Measurements from ENCODE around the gene CENPU.
A peak's percentile ranks its signal among the peaks of the same experiment; 100 is the strongest.

The CENPU gene

DNA sequence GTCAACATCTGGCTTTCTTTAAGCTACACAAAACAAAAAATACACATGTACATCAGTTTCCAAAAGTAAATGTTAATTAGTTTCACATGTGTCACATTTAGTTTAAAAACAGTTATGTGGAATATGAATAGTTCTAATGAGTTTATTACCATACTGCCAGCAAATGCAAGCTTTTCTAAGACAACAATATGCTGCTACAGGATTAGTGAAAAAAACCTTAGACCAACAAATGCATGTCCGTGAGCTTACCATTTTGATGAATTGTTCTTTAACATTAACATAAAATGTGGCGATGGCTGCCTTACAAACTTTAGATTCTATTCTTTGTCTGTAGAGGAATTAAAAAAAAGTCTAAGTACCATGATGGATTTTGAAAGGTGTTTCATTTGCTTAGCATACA lies 31.8 kb downstream of the CENPU start:
- no peak for DNase-seq

DNA sequence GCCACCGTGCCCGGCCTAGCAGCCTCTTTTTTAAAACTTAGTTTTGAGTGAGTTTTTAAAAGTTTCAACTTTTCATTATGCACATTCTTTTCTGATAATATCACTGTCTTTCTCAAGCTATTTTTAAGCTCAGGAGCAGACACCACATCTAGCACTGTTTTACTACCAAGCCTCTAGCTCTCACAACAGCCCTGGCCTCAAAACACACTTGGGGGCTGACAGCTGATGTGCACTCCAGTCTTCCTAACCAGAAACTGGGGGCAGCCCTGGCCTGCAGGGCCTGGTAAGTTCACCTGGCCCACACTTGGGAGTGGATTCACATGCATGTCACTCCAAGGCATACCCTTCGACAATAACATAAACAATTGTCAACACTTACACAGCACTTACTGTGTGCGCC lies 34.0 kb downstream of the CENPU start:
- no peak for DNase-seq

DNA sequence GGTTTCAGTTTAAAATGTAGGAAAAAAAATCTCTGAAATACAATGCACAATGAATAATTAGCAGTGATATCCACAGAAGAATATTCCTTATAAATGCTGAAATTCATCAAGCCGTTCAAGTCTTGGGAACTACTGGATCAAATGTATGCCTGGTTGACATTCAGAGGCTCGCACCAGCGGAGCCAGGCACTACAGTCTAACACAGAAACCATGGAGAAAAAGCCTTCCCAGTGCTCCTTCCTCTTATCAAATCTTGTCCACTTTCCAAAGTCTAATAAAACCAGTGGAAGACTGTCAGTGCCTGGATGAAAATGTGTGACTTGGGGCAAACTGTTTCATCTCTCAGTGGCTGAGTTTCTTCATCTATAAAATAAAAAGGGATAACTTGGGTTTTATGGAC lies 35.9 kb downstream of the CENPU start:
- DNase-seq: no peak

DNA sequence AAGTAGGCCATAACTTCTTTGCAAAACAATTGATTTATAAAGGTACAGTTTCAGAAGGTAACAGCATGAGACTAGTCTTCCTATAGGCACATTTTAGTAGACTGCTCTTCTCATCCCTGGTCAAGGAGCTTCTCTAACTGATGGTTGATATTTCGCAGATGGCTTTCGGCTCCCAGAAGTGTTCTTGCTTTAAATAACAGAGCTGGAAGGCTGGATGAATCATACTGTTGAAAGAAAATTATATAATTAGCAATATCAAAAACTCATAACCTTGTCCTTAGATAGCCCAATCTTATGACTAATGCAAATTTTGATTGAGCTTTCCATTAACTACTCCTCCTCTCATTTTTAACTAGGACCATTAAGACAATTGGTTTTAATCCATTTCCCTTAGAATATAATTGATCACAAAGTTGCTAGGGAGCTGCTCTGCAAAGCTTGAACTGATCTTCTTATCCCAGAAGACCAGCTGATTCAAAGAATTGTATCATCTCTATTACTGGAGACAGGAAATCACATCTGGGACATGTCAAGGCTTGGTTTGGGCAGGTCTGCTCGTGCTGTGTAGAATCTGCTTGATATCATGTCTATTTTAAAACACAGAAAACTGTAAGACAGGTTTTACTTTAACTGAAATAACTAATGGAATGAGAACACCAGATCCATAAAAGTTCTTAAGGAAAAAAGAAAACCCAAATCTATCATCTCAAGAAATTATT lies 38.6 kb downstream of the CENPU start:
- no peak for DNase-seq

DNA sequence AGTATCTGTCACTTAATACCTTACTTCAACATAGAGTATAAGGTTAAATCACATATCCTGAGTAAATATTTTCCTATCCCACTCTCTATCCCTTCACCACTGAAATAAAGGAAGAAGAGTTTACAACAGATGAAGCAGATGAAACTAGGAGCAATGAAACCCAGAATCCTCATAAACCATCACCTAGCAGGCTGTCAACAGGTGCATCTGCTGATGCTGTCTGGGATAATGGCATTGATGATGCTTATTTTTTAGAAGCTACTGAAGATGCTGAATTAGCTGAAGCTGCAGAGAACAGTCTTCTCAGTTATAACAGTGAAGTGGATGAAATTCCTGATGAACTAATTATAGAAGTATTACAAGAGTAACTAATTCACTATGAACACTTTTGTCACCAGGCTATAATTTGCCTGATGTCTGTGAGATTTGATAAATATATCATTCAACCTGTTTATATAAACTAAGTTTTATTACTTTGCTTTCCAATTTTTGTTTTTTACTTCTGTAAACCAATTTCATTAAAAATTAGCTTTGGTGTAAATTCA lies 39.4 kb downstream of the CENPU start:
- no peak for DNase-seq

DNA sequence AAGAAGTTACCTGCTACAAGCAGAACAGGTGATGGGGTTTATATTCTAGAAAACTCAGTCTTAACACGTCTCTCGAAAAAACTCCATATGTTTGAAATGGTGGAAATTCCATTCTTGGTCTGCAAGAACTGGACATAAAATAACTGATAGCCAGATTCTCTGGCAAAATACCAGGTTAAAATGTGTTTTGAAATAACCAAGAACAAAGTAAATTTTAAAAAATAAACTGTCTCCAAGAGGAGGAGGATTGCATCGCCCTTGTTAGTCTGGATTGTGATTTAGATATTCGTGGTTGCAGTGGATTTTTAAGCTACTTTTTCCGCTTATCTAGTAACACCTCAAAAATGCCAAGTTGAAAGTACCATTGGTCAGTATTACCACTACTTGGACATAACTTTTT lies 40.8 kb downstream of the CENPU start:
- no peak for DNase-seq

DNA sequence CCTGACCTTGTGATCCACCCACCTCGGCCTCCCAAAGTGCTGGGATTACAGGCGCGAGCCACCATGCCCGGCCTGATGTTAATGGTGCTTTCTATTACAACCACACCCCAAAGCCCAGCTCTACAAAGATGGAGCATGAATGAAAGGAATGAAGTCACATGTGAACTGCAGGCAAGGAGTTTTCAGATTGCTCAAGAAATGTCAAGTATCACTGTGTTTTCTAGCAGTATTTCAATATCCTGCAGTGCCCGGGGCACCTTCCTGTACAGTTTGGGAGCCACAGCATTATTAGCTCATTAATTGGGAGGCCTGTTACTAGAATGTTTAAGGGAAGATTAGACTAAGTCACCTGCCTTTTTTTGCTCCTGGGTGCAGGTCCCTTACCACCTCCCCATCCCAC lies 44.2 kb downstream of the CENPU start:
- no peak for DNase-seq

DNA sequence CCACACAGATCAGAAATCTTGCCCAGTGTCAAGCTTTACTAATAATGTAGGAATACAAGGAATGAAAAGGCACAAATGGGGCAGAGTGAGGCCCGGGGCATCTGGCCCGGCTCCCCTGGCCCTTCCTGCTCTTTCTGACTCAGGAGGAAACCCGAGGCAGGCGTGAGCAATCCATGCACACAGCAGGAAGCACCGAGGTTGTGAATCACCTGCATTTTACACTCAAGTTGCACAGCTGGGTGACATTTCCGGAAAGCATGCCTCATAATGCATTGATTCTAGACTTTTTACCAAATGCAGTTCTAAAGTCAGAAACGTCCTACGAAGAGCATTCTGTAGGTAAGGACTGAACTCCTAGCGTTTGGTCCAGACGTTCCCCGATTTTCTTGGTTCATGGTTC lies 45.4 kb downstream of the CENPU start:
- DNase-seq: peak; percentile 76

DNA sequence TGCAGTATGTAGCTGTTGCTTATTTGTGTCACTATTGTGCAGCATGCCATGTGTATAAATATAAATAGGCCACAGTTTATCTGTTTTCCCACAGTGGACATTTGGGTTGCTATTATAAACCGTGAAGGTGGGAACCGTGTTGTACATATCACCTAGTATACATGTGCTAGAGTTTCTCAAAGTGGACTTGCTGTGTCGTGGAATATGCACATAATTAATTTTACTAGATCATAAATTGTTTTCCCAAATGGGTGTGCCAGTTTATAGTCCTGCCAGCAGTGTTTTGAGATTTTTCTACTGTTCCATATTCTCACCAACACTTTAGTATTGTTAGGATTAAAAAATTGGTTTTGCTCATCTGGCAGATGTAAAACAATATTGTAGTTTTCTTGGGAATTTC lies 45.9 kb downstream of the CENPU start:
- no peak for DNase-seq

DNA sequence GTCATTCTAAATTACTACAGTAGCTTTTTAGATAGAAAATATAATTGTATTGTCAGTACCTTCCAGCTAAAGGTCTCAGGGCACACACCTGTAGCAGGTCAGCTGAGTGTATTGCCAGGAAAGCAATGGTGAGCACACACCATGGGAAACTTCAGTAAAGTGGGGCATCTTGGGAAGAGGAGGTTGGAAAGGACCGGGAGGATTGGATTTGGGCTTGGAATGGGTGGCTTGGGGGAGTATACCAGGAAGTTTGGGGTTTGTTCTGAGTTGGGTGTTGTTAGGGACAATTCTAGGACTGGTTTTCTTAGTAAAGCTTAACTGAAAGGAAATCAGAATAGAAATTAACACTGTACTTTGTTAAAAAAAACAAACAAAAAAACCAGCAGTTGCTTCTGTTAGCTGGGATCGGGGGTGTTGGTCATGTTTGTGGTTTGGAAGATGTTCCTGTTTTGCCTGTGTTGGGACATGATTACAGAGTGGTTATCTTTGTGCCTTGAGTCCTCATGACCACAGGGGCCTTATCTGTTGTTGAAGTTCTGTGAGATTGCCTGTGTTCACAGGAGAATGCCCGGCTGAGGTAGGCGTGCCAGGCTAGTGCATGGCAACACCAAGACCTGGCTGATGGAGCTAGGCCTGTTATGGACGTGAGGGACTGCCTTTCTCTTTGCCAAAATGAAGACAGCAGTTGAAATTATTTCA lies 49.3 kb downstream of the CENPU start:
- DNase-seq: no peak

DNA sequence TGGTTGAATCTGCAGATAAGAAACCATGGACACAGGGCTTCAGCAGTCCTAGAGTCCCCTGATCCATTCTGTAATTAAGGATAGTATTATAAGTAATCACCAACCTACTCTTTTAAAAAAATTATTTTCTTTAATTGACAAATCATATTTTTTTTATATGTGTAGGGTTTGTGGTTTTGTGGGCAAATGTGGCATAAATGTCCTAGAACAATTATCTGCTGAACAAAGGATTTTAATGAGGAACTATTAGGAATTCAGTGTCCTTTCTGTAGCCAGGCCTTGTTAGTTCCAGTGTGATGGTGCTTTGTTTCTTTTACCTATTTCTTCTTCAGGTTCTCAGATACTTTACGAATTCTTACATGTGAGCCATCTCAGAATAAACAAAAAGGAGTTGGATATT lies 52.0 kb downstream of the CENPU start:
- no peak for DNase-seq

DNA sequence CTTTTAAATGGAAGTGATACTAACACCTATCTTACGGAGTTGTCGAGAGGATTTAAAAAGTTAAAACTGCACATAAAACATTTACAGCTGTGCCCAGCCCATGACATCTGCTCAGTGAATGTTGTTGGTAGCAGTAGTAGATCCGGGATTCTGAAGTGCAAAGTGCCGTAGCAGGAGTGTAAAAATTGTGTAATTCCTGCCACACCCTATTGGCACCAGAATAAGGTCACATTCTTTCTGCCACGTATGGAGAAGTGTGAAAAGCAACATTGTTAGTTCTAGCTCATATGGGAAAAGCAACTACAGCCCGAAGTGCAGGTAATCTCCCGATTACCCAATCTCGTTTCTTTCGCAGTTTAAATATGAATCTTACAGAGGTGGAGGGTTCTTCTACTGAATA lies 53.2 kb downstream of the CENPU start:
- DNase-seq: no peak

DNA sequence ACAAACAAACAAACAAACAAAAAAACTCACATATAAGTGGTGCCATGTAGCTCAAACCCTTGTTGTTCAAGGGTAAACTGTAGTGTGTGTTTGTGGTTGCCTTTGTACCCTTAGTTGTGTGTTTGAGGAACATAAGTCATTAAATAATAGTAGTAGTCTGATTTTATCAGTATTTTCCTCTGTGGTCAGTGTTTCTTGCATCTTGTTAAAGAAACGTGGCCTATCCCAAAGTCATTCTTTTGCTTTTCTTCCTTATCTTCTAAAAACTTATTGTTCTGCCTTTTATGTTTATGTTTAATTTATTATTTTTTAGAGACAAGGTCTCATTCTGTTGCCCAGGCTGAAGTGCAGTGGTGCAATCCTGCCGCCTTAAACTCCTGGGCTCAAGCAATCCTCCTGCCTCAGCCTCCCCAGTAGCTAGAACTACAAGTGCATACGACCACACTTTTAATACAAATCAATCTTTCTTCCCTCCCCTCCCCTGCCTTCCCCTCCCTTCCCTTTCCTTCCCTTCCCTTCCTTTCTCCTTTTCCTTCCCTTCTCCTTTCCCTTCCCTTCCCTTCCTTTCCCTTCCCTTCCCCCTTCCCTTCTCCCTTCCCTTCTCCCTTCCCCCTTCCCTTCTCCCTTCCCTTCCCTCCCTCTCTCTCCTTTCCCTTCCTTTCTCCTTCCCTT lies 57.9 kb downstream of the CENPU start:
- DNase-seq: no peak

DNA sequence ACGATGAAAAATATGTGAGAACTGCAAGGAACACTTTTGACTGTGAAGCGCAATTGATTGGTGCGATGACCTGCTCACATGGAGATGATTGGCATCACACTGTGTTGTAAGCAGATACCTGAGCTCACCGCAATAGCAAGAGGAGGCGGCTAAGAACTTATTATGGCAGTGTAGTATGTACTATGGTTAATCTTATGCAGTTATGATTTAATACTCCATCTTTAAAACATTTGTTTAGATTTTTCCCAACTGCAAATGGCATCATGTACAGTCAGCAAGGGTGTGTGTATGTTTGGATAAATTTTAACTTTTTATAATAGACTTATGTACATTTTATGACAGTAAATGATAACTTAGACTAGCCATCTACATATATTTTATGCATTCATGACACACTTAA lies 58.9 kb downstream of the CENPU start:
- no peak for DNase-seq

DNA sequence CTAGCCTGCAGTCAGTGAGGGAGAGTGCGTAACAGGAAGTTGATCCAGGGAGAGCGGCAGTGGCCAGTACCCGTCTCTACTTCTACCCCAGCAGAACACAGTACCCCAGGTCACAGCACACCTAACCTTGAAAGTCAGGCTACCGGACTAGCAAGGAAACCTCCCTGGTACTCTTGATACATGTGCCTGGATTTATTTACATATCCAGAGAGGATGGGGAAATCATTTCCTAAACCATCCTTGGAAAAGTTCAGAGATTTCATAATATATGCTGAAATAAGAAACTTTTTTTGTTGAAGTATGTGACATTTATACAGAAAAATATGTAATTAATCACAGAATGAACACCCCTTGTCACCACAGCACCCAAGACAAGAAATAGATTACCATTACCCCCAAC lies 59.9 kb downstream of the CENPU start:
- DNase-seq: no peak

DNA sequence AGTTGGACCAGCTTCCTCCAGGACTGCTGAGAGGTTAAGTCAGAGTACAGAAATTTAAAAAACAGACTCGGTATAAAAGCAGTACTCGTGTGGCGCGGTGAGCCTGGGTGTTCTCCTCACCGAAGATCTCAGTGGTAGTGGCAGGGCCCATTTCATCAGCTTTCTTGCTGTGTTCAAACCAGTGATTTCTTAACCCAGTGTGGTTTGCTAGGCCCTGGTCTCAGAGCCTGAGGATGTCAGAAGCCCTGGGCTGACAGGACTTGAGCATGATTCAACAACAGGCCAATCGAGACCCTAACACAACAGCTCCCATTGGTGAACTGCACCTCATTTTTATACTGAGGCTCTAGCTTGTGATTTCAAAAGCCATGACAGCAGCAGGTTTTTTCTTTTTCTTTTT lies 61.2 kb downstream of the CENPU start:
- no peak for DNase-seq

DNA sequence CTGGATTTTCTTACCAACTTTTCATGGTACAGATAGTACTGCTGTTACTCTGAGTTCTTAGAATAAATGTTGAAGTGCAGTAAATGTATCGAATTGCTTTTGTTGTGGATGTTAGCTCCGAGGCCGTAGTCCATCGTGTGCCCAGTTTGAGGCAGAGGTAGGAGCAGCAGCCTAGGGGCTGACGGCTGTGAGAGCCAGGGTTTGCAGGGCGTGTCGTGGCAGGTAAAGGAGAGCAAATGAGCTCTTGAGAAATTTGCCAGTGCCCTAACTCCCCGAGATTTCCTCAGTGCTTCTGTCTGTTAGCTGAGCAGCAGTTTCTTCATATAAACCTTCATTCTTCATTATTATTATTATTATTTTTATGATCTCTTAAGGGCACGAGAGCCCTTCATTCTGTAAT lies 62.8 kb downstream of the CENPU start:
- DNase-seq: no peak

DNA sequence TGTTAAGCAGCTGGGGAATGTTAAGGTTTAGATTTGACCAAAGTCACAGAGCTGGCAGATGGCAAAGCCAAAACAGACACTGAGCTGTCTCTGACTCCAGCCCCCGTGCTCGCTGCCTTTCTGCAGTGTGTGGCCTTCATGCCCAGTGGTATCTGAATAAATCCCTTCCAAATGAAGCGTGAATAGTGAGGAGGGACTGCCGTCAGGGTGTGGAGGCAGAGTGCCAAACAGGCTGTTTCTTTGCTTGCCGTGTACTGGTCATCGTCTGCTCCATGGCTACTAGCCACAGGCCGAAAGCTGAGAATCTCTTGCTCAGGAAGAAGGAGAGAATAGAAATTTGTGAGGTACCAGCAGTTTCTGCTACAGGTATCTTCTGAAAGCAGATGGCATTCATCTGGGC lies 64.6 kb downstream of the CENPU start:
- DNase-seq: no peak

DNA sequence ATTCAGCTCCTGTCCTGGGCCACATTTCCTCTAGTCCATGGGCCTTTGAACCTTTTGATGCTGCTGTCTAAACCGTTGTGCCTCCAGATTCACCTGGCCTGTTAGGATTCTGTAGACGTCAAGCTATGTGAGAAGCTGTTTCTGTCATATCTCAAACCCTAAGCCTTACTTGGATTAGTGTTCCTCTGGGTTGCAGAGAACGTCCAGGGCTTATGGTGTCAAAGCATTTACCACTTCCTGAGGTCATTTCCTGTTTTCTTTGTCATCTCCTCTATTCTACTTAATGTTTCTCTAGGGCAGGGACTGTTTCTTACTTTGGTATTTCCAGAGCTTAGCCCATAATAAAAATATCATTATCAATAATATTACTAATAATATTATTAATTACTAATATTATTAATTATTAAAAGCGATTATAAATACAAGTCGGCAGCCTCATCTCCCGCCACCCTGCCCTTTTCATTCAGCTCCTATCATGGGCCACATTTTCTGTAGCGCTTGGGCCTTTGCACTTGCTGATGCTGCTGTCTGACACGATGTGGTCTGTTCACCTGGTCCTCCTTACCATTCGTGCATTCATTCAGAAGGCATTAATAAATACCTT lies 65.3 kb downstream of the CENPU start:
- no peak for DNase-seq

DNA sequence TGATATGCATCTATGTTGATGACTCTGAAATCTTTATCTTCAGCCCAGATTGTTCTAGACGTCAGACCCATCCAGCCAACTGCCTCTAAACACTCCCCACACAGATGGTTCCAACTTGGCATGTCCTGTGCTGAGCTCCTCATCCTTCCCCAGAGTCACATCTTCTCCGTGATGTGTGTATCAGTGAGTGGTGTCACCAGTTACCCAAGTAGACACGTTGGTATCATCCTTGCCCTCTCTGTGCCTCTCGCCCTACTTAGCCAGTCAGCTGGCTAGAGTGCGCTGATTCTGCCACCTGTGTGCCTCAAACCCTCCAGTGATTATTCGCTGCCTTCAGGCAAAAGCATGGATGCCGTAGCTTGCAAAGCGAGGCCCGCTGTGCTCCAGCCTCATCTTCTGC lies 65.8 kb downstream of the CENPU start:
- no peak for DNase-seq

DNA sequence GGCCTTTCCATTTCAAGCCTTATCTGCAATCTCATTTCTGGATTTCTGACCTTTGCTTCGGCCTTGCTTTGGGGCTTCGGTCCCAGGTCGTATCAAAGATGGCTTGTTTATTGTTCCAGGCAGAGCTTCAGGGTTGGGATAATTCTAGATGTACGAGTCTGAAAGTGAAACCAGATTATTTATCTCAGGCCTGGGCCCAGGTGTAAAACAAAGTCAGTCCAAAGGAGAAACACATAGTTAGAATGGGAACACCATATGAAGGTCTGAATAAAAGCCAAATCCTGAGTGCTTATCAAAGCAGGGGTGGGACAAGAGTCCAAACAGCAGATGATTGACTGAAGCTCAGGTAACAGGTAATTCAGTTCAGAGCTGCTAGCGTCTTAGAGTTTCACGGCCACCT lies 67.2 kb downstream of the CENPU start:
- DNase-seq: no peak

DNA sequence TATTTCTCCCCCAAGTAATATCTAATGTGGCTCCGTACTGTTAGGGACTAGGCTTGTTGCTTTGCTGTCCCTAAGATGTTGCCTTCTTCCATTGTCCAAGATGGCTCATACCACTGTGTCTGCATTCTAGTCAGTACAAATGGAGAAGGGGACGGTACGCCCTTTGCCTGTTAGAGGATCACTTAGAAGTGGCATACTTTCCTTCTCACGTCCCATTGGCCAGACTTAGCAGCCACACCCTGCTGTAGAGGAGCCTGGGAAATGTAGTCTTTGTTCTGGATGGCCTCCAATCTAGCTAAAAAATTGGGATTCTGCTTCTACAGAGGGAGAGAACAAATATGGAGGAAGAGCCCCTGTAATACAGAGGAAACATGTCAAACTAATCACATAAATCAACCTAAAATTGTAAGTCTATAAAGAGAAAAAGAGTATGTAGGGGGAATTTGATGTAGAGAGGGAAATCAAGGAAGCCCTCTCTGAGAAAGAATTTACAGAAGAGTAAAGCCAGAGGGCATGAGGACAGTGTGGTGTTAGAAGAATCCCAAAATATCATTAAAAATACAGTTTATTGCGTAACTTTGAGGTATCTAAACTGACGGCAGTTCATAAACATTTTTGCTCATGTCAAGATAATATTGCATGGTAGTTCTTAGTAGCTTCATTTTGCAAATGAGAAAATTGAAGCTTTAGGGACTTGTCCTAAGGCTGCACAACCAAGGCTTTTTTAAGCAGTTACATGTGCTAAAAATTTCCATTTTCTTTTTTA lies 69.3 kb downstream of the CENPU start:
- no peak for DNase-seq

DNA sequence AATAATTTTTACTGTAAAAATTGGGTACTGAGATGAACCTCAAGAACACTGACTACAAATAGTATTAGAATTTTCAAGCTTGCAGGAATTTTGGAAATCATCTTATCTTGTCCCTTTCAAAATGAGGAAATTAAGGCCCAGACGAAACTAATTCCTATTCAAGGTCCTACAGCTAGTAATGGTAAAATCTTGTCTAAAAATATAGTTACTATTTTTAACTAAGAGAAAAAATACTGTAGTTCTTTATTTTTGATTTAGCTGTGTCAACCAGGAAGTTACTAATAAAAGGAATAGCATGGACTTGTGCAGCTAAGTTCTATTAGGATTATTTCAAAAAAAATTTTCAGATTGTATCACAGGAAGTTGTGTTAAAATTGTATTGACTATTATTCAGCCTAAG lies 71.7 kb downstream of the CENPU start:
- DNase-seq: no peak
